Activated CD4-positive, alpha-beta T cell treated with anti-CD3 and anti-CD28 coated beads for 1 hour (primary cell): ENCODE measurements around the gene MAN1C1.

ENCODE experiments used
- DNase-seq: peaks from one replicate; pipeline ENCODE4 v3.0.0-alpha.2; 2020

The MAN1C1 gene

DNA sequence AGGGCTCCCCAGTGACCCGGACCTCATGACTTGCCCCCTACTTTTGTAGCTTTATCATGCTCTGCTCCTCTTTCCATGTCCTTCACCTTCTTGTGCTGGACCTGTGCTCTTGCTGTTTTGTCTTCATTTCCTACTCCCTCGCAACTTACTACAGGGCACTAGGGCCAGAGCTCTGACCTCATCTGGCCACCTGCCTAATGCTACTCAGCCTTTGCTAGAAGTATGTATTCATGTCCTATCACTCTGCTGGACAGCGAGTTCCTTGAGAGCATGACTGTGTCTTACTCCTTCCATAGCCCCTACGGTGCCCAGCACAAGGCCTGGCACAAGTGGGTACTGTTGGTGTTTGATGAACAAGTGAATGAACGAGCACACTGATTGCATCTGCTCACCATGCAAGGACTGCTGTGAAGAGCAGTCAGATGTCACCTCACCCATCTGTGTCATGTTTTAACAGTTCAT, 205.1 kb downstream of the MAN1C1 start:
- DNase-seq, result no peak

DNA sequence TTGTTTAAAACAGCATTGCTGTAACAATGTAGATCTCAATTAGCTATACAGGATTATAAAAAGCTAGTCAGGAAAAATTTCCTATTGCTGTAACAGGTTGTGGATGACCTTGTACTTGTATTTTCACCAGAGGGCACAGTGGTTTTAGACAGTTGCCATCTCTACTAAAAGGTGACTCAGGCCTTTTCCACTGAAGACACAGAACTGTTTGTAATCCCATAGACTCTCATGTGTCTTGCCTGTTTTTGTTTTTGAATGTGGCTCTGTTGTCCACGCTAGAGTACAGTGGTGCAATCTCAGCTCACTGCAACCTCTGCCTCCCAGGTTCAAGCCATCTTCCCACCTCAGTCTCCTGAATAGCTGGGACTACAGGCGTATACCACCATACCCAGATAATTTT, 209.0 kb downstream of the MAN1C1 start:
- DNase-seq, result no peak

DNA sequence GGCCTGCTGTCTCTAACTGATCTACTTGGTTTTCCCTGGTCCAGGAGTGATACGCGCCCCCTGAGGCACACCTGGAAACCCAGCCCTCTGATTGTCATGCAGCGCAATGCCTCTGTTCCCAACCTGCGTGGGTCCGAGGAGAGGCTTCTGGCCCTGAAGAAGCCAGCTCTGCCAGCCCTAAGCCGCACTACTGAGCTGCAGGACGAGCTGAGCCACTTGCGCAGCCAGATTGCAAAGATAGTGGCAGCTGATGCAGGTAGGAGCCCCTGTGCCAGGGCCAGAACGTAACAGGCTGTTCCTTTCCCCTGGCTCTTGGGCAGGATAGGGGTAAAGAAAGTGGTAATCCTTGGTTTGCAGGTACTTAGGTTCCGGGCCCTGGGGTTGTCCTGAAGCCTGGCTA, 210.0 kb downstream of the MAN1C1 start:
- no peak for DNase-seq

DNA sequence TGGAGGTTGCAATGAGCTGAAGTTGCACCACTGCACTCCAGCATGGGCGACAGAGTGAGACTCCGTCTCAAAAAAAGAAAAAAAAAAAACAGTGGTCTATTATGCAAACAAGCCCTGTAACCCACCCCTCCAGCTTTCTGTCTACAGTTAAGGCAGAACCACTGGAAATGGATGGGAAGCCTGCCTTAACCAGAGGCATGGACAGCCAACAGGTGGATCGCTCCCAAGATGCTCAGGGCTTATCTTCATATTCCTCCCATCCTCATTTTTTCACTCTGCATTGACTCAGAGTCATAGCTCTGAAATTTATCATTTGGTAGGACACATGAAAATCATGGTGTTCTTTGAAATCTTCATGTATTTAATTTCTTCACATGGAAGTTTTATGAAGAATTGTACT, 211.9 kb downstream of the MAN1C1 start:
- no peak for DNase-seq

DNA sequence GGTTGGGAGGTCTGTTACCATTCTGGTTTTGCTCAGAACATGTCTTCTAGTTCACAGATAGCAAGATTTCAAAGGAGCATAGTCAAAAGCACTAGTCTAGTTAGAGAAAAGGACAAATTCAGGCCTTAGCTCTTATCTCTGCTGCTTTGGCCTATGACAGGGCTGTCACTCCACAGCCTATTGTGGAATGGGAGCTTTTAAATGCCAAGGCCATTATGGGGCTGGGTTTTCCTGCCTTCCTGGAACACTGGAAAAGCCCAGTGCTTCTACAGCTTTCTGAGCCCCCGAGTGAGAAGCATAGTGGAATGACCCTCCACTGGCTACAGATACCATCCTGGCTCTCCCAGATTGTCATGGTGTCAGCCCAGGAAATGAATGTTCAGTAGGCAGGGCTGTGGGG, 212.5 kb downstream of the MAN1C1 start:
- DNase-seq, result no peak

DNA sequence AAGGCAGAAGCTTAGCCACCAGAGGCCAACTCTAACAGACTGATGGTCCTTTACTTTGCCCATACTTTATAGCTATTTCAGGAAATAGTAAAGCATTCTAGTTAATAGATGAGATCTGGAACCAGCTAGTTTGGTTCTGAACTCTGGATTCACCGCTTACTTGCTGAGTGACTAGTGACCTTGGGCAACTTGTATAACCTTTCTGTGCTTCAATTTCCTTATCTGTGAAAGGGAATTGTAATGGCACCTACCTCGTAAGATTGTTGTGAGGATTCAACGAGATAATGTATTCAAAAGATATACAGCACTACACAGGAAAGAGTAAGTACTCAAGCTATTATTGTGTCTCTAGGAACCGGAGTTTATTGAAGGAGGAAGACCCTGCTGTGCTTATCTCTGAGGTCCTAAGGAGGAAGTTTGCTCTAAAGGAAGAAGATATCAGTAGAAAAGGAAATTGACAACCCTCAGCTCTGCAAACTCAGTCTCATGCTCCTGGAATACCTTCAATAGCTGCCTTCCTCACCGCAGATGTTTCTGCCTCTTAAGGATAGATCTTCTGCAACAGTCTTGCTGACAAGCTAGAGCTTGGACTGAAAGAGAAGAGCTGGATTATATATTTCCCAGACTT, 215.1 kb downstream of the MAN1C1 start:
- no peak for DNase-seq

DNA sequence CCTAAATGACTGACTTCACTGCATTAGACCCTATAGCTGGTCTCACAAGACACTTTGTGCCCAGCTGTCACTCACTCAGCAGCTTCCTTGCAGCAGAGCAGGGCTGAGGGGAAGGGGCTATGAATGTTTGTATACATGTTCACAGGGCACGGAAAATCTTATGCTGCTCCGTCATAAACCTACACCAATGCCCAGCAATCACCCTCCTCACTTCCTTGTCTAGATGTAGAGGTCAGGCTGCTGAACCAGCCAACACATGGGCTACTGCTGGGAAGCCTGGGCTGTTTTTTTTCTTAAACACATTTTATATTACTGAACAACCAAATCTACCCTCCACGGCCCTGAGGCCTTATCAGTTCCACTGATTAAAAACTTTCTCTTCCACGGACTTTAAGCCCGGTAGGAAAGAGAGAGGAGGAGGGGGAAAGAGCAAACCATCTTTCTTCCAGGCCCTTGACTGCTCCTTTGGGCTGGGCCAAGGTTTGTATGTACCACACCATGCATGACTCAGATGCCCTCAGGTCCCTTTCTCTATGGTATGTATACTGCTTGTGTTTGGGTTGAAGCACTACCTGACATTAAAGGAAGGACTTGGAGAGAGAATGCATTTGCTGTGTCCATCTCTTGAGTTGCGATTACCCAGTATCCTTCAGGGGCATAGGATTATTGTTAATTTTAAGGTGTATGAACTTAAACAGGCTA, 215.9 kb downstream of the MAN1C1 start:
- no peak for DNase-seq

DNA sequence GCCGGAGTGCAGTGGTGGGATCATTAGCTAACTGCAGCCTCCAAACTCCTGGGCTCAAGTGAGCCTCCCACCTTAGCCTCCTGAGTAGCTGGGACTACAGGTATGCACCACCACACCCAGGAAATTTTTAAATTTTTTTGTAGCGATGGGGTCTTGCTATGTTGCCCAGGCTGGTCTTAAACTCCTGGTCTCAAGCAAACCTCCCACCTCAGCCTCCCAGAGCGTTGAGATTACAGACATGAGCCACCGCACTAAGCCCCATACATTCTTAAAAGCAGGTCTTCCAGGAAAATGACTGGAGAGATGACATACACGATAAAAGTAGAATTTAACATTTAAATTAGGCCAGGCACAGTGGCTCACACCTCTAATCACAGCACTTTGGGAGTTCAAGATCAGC, 216.6 kb downstream of the MAN1C1 start:
- DNase-seq, result no peak
